Dedifferentiated amniotic fluid mesenchymal stem cell (primary cell): Measurements from ENCODE around the gene LCN6.
"Not testable (repeated sequence)": the region's sequence is repeated elsewhere in the genome, so short reads cannot be mapped to it uniquely, and the experiment has no call there.

Experiments
- DNase-seq: peaks from one replicate; pipeline ENCODE4 v3.0.0-alpha.2; 2016; ENCODE audit errors: extremely low spot score

The LCN6 gene

GRCh38 chr9:136760424-136760823, 12.1 kb upstream of the LCN6 start:
- DNase-seq = no peak

DNA sequence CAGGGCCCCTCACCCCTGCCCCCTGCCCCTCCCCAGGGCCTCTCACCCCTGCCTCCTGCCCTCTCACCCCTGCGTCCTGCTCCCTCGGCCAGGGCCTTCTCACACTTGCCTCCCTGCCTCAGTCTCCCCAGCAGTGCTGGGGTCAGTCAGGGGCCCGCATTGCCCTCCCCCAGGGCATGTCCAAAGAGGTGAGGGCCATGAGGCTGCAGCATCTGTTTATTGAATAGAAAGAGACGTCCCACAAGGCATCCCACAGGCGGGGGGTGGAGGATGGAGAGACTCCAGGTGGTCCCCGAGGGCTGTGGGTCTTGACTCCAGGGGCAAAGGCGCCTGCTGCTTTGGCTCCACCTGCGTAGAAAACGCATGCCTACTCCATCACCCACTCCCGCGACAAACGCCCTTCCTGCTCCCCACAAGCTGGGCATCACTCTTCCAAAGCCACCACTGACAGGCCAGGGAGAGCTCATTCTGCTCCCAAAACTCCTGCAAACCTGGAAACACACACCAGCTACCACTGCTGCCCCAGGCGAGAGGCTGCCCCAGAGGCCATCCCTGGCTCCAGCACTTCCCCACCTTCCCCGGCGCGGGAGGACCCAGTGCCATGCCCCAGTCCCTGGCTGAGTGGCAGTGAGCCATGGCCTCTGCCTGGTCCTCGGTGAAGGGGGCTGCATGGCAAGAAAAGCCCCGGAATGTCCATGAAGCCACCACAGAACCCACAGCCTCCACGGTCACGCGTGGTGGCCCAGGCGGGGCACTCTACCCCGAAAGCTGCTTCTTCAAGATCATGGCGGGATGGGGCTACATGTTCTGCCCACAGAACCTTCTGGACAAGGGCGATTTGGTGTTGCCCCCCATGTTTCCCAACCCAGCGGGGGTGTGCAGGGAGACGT, 11.4 kb upstream of the LCN6 start:
- DNase-seq = no peak

DNA sequence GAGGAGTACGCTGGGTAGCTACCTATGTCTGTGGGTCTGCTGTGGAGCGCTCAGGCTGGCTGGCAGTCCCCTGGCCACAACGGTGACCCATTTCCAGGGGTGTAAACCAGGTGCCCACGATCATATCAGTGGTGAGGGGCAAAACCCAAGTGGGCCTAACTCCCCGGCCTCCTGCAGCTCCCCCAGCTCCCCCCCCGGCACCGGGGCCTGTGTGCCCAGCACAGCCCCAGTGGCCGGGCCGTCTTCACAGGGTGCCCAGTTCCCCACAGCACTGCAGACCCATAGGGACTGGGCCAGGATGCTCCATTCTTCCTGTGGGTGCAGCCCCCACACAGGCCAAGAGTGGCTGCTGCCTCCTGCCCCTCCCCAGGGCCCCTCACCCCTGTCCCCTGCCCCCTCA, 10.7 kb upstream of the LCN6 start:
- no peak for DNase-seq

DNA sequence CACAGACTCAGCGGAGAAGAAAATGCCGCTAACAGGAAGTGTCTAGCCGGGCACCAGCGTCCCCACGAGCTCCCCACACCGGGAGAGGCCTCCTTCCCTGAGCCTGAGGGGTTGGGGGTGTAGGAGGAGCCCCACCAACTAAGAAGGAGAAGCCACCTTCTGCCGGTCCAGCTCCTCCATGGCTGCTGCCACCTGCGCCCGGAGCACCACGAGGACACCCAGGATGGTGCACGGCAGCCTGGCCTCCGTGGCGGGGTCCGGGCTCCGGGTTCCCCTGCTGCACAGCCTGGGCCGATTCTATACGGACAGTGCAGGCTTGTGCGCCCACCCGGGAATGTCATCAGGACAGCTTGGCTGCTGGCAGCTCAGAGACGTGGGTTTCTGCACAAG, 9.4 kb upstream of the LCN6 start:
- DNase-seq = no peak

- no peak for DNase-seq
Measured at GRCh38 chr9:136757328-136757727, 9.0 kb upstream of the LCN6 start.

GRCh38 chr9:136756836-136757235, 8.5 kb upstream of the LCN6 start:
- no peak for DNase-seq

- no peak for DNase-seq
Measured at GRCh38 chr9:136756134-136756438, 7.8 kb upstream of the LCN6 start.

GRCh38 chr9:136755302-136756133, 7.2 kb upstream of the LCN6 start:
- not testable (repeated sequence) for DNase-seq

DNA sequence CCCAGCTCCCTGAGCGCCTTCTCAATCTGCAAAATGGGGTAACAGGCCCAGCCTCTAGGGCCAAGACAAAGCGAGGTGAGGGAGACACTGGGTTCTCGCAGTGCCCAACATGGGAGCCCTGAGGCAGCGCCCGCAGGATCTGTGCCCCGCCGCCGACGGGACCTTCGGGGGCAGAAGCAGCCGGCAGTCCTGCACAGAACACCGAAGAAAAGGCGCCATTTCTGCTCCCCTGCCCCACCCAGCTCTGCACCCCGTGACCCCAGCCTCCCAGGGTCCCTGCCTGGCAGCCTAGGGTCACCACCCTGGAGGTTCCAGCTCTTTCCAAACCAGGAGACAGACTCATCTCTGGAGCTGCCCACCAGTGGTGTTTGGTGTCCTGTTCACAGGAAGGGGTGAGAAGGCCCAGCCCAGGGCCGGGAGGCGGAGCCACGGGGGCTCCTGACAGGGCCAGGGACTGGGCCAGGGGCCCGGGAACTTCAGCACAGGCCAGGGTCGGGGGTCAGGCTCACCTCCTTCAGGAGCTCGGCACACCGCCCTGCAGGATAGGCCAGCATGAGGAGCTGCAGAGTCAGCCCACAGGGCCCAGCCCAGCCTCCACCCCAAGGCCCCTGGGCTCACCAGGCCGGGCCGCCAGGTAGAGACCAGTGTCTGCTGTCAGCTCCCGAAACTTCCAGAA, 6.4 kb upstream of the LCN6 start:
- no peak for DNase-seq

DNA sequence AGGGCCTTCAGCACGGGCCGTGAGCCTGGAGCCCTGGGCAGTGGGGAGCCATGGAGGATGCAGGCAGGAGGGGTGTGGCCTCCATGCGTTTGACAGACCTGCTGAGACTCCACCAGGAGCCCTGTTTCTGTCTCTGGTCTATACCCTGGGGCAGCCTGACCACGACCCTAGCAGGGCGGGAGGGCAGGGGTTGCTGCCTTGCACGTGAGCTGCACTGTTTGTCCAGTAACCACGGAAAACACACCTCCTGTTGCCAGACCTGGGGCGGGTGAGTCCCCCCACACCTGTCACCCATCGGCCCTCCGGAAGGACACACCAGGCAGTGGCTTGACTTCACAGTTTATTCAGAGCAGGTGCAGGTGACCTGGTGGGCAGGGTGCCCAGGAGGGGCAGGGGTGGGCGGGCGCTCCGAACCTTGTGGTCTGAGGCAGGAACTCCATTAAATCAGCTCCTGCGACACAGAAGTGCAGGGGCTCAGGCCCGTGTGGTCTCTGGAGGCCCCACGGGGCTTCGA, 5.8 kb upstream of the LCN6 start:
- no peak for DNase-seq

GRCh38 chr9:136753371-136754058, 5.2 kb upstream of the LCN6 start:
- no peak for DNase-seq

DNA sequence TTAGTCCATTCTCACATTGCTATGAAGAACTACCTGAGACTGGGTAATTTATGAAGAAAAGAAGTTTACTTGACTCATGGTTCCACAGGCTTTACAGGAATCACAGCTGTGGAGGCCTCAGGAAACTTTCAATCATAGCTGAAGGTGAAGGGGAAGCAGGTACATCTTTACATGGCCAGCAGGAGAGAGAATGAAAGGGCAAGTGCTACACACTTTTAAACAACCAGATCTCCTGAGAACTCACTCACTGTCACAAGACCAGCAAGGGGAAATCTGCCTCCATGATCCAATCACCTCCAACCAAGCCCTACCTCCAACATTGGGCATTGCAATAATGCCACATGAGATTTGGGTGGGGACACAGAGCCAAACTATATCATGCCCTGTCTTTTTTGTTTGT, 3.5 kb upstream of the LCN6 start:
- DNase-seq = no peak

DNA sequence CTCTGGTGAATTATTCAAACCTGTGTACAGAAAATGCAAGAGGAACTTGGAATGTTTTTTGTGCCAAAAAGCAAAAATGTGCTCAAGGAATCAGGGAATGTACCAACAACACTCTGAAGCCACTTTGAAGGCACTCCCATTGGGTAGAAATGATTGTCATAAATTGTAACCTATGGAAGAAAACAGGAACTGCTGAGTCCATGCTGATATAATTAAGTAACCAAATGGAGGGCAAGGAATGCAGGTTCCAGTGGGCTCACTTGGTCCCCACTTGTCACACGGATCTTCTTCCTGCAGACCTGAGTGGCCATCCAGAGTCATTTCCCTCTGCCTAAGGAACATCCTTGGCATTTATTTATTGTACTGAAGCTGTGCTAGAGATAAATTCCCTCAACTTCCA, 2.9 kb upstream of the LCN6 start:
- no peak for DNase-seq

- DNase-seq = no peak
Measured at GRCh38 chr9:136750526-136750925, 2.2 kb upstream of the LCN6 start.

GRCh38 chr9:136748666-136749611, 614 bp upstream of the LCN6 start:
- DNase-seq = no peak

GRCh38 chr9:136747161-136748060, 914 bp downstream of the LCN6 start:
- no peak for DNase-seq

GRCh38 chr9:136746621-136747020, 1.7 kb downstream of the LCN6 start:
- no peak for DNase-seq

GRCh38 chr9:136746155-136746490, 2.2 kb downstream of the LCN6 start:
- no peak for DNase-seq

DNA sequence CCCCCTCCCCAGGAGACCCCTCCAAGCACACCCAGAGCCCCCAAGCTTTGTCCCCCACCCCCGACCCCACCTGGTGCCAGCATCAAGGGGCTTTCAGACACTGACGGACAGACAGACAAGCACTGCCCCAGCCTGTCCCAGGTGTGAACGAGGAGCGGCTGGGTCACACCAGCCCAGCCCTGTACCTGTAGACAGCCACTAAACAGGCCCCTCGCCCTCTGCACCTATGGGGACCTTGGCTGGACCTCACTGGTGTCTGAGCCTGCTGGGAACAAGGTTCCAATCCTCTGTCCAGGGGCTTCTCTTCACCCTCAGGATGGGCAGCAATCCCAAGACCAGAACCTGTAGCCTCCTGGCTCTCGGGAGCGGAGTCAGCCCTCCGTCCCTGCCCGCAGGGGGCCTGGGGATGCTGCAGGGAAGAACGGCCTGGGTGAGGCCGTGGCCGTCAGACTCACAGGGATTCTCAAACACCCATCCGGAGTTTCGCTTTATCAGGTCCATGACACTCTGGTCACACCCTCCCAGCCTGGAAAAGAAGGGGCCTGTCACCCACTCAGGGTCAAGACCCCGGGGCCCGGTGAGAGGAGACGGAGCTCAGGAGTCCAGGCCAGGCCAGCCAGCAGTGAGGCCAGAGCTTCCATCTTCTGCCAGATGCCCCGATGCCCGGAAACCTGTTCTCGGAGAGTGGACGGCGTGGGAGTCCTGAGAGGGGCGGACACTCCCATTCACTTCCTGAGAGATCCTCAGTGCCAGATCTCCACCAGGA, 2.8 kb downstream of the LCN6 start:
- DNase-seq = no peak
